ENCODE measurements around the gene MCFD2.

DNA sequence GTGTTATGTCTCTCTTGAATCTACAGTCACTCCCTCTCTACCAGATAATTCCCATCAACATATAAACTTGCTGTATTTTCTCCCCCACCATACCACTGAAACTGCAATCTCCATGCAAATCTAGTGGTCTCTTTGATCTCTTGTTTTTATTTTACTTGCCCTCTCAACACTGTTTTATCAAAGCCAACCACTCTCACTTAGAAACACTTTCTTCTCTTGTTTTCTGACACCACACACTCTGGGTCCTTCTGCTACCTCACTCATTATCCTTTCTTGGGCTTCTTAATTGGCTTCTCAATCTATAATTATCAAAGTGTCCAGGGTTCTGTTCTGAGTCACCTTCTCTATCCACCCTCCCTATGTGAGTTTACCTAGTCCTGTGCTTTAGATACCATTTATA, 2.0 kb upstream of the MCFD2 start:
- TF ChIP-seq EZH2 (IDR thresholded peaks at IDR 0.05) (no peak), POLR2AphosphoS5 (IDR thresholded peaks at IDR 0.05; ENCODE audit: borderline replicate concordance, low read depth, low read length) (no peak)
